ENCODE results near the gene DIRAS1.
"Not testable (repeated sequence)": the region's sequence is repeated elsewhere in the genome, so short reads cannot be mapped to it uniquely, and the experiment has no call there.

DIRAS1 gene

DNA sequence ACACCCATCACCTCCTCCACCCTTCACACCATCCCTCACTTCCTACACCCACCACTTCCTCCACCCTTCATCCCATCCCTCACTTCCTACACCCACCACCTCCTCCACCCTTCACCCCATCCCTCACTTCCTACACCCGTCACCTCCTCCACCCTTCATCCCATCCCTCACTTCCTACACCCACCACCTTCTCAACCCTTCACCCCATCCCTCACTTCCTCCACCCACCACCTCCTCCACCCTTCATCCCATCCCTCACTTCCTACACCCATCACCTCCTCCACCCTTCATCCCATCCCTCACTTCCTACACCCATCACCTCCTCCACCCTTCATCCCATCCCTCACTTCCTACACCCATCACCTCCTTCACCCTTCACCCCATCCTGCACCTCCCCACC is 7.1 kb downstream of the DIRAS1 start:
- in situ Hi-C loops (cut with HindIII; ENCODE audit: low sequenced_read_pairs) = not testable (repeated sequence)

DNA sequence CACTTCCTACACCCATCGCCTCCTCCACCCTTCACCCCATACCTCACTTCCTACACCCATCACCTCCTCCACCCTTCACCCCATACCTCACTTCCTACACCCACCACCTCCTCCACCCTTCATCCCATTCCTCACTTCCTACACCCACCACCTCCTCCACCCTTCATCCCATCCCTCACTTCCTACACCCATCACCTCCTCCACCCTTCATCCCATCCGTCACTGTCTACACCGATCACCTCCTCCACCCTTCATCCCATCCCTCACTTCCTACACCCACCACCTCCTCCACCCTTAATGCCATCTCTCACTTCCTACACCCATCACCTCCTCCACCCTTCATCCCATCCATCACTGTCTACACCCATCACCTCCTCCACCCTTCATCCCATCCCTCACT is 8.0 kb downstream of the DIRAS1 start:
- in situ Hi-C loops (cut with HindIII; ENCODE audit: low sequenced_read_pairs) = not testable (repeated sequence)

DNA sequence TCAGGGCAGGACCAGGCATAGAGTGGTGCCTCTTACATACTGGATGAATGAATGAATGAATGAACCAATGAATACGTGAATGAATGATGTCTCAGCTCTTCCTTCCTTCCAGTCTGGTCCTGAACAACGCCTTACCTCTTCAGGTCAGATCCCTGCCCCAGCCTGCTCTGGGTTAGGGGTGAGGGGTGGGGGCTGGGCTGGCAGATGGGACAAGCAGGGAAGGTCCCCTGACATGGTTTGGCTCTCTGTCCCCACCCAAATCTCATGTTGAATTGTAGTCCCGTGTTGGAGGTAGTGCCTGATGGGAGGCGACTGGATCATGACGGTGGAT is 9.3 kb downstream of the DIRAS1 start:
- in situ Hi-C loops (cut with HindIII; ENCODE audit: low sequenced_read_pairs) = no loop called here

DNA sequence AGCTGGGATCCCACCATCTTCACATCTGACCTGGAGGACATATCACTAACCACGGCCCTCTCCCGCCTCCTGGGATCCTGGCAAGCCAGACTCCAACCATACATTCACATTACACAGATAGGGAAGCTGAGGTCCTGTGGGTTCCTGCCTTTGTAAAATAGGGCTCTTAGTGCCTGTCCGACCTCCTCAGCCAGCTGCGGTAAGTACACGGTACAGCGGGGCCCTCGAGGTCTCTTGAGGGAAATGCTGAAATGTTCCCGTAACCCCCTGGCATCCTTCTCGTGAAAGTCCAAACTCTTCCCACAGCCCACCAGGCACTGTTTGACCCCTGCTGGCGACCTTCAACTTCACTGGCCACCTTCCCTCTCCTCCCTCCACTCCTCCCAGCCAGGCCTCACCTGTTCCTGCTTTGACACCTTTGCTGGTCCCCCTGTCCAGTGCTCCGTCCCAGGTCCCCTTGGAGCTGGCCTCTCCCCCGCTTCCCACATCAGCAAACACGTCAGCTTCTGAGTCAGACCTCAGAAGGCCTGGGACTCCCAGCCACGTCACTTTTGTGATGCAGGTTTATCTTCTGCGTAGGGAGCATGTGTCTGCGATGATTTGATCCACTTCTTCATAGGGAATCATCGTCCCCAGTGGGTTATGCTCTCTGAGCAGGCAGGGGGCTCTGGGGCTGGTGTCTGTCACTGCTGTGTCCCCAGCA is 9.8 kb downstream of the DIRAS1 start:
- in situ Hi-C loops (cut with HindIII; ENCODE audit: low sequenced_read_pairs) = no loop called here

DNA sequence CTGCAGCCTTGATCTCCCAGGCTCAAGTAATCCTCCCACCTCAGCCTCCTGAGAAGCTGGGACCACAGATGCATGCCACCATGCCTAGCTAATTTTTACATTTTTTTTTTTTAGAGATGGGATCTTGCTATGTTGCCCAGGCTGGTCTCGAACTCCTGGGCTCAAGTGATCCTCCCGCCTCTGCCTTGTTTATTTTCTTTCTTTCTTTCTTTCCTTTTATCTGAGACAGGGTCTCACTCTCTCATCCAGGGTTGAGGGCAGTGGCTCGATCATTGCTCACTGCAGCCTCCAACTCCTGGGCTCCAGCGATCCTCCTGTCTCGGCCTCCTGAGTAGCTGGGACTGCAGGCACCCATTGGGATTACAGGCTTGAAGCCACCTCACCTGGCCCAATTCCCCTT is 14.9 kb downstream of the DIRAS1 start:
- in situ Hi-C loops (cut with HindIII; ENCODE audit: low sequenced_read_pairs) = no loop called here

DNA sequence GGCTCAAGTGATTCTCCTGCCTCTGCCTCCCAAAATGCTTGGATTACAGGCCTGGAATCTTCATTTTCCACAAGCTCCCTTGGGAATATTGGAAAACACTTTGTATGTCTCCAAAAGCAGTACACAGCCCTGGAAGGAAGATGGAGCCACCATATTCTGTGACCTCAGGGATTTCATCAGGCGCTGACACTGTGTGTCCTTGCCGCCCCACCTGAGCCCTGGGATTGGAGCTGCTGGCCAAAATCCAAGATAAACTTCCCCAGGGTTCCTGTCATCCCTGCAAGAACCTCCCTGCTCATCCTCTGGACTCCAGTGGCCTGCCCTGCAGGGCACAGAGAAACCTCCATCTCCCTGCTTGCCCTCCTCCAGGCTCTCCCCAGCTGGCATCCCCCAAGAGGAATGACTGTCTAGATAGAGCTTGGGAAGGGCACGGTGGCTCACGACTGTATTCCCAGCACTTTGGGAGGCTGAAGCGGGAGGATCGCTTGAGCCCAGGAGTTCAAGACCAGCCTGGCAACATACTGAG is 17.4 kb downstream of the DIRAS1 start:
- in situ Hi-C loops (cut with HindIII; ENCODE audit: low sequenced_read_pairs) = no loop called here

DNA sequence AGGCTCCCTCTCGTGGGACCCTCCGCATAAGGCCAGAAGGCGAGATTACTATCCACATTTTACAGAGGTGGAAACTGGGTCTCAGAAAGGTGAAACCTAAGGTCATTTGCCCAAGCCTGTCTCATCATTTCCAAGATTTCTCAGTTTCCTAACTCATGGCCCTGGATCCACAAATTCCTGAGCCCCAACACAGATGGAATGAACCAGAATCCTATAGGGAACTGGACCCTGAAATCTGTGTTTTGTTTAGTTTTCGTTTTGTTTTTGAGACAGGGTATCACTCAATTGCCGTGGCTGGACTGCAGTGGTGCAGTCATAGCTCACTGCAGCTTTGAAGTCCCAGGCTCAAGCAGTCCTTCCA is 18.1 kb downstream of the DIRAS1 start:
- in situ Hi-C loops (cut with HindIII; ENCODE audit: low sequenced_read_pairs) = no loop called here

DNA sequence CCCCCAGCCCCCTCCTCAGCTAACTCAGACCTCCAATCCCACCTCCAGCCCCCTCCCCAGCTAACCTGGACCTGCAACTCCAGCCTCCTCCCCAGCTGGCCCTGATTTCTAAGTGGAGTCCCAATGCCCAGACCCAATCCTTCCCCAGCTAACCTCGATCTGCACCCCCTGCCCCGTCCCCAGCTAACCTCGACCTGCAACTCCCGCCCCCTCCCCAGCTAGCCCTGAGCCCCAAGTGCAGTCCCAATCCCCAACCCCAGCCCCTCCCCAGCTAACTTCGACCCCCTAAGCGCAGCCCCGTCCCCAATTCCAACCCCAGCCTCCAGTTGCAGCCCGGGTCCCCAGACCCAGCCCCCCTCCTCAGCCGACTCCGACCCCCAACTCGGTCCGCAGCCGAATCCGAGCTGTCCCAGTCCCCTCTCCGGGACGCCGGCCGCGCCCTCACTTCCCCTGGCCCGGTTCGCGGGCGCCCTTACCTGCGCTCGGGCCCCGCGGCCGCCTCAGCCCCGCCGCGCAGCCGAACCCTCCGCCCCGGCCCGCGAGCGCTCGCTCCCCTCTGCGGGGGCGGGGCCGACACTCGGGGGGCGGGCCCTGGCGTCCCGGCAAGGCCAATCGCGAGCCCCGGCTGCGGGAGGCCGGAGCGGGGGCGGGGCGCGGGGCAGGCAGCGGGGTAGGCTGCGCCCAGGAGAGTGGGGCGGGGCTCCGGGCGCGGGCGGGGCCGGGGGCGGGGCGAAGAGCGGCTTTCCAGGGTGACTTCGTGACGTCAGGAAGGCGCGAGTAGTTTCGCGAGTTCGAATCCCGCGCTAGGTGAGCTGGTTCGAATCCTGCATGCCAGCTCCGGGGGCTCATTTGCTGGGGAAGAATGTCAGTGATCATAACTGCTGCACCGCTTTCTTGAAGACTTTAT is 18.7 kb downstream of the DIRAS1 start, which contains the start of gene GNG7:
Gene GNG7 (minus strand): TSS at position 525 of the 907 bp plus-strand sequence. CDS start 182,006 bp downstream, outside the sequence.
- in situ Hi-C loops (cut with HindIII; ENCODE audit: low sequenced_read_pairs) = no loop called here

DNA sequence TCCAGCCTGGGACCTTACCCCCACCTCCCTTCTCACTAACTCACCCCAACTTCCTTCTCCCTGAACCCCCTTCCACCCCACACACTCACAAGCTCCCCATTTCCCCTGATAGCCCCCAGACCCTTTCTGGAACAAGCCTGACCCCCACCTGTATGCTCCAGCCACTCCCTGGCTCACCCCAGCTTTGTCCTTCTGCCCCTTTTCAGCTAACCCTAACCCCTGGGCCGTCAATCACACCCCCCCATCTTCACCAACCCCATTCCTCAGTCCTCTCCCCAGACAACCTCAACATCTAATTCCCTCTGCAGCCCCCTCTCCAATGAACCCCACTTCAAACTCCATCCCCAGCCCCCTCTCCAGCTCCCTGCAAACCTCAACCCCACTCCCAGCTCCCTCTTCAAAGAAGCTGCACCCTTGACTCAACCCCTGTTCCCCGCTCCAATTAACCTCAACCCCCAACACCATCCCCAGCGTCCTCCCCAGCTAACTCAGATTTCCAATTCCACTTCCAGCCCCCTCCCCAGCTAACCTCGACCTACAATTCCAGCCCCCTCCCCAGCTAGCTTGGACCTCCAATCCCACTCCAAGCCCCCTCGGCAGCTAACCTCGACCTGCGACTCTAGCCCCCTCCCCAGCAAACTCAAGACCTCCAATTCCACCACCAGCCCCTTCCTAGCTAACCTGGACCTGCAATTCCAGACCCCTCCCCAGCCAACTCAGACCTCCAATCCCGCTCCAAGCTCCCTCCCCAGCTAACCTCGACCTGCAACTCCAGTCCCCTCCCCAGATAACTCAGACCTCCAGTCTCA is 19.6 kb downstream of the DIRAS1 start:
- in situ Hi-C loops (cut with HindIII; ENCODE audit: low sequenced_read_pairs) = no loop called here

DNA sequence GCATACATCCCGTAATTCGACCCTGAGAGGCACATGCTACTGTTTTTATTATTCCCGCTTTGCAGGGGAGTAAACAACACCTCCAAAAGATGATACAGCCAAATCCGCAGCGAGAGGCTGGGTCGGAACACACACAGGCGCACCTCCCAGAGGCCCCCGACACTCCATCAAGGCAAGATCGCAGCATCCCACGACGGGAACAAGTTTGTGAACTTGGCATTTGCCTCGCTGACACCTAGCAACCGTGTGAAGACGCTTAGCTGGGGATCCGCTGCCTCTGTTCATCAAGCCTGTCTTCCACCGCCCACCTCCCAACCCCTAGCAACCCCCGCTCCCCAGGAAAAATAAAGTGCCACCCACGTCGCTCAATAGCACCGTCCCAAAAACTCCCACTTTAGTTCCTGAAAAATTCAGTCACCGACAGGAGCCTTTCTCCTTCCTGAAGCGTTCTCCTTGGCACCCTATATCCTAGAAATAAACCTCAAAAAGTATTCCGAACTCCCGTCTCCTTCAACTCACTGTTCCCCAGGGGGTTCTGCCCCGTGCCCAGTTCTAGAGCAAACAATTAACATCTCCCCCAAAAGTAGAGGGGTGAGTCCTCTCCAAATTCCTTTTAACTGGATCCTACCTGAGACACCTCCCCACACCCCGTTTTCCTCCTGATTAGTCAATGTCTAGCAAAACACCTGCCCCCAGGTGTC is 20.4 kb downstream of the DIRAS1 start:
- in situ Hi-C loops (cut with HindIII; ENCODE audit: low sequenced_read_pairs) = no loop called here

DNA sequence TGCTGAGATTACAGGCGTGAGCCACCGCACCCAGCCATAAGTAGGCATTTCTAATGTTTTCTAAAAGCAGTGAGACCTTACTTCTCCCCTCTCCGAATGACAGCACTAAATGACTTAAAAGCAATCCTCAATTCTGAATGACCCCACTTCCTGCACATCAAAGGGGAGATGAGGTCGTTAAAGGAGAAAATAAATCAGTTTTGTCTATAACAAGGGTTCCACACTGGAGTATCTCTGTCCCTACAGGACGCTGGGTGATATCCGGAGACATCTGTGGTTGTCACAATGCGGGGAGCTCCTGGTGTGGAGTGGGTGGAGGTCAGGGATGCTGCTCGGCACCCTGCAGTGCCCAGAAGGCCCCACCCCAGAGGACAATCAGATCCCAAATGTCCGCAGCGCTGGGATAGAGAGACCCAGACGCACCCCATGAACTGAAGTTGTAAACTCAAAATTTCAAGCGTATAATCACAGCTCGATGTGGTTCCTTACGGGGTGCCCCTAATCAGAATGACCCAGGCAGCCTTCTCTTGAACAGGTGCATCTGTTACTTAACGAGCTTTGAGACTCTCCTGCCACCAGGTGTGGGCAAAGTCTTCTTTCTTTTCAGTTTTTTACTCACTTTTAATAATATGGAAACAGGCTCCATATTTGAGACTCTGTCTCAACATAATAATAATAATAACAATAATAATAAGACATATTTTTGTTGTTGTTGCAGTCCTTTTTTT is 21.6 kb downstream of the DIRAS1 start:
- in situ Hi-C loops (cut with HindIII; ENCODE audit: low sequenced_read_pairs) = no loop called here

DNA sequence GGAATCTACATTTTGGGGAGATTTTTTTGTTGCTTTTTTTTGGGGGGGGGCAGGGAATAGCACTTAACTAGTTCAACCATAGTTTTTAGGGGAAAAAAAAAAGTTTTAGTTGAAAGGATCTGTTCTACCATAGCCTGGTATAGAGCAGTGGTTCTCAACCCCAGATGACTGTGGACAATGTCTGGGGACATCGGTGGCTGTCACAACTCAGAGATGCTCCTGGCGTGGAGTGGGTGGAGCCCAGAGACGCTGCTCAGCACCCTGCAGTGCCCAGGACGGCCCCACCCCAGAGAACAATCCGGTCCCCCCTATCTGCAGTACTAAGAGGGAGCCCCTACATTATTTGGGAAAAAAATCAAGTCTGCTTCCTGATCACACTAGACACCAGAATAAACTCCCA is 27.0 kb downstream of the DIRAS1 start:
- in situ Hi-C loops (cut with HindIII; ENCODE audit: low sequenced_read_pairs) = no loop called here

DNA sequence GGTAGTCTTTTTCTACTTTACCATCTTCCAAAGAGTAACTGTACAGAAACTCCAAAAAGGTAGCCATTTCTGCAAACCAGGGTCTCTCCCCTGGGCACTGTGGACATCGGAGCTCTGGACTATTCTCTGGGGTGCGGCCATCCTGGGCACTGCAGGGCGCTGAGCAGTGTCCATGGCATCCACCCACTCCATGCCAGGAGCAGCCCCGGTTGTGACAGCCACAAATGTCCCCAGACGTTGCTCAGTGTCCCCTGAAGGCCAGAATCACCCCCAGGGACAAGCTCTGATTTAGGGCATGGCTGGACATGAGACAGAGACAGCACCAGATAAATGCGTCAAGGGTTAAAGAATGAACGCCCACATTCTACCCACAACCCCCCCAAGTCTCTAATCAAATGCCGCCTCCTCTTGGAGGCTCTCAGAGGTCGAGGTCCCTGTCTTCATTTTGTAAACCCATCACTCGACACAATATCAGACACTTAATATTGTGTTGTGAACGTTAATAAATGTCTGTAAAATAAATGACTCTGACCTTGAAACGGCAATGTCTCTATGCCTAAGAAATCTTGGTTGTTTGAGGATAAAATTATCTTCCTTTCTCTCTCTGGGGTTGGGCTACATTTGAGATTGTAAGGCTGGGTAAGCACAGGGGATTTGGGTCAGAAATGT is 27.5 kb downstream of the DIRAS1 start:
- in situ Hi-C loops (cut with HindIII; ENCODE audit: low sequenced_read_pairs) = no loop called here

DNA sequence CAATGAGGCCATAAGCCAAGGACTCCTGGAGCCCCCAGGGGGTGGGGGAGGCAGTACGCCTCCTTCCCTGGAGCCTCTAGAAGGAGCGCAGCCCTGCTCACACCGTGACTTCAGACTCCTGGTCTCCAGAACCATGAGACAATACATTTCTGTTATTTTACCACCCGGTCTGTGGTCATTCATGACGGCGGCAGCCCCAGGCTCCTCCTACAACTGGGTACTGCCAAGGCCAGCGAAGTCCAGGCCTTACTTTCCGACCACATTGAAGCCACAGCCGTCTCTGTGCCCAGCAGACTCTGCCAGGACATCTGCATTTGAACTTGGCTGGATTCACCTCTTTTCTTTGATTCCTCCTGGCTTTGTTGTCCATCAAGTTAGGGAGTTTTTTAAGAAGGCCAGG is 29.2 kb downstream of the DIRAS1 start:
- in situ Hi-C loops (cut with HindIII; ENCODE audit: low sequenced_read_pairs) = no loop called here

DNA sequence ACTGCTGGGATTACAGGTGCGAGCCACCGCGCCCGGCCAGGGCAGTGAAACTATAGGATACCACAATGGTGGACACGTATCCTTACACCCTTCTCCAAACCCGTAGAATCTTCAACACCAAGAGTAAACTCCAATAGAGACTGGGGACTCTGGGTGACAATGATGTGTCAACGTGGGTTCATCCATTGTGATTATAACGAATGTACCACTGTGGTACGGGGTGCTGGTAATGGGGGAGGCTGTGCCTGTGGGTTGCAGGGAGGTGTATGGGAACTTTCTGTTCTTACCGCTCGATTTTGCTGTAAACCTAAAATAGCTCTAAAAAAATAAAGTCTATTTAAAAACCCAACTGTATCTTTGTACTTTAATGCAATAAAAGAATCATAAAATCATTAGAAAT is 30.3 kb downstream of the DIRAS1 start:
- in situ Hi-C loops (cut with HindIII; ENCODE audit: low sequenced_read_pairs) = no loop called here

DNA sequence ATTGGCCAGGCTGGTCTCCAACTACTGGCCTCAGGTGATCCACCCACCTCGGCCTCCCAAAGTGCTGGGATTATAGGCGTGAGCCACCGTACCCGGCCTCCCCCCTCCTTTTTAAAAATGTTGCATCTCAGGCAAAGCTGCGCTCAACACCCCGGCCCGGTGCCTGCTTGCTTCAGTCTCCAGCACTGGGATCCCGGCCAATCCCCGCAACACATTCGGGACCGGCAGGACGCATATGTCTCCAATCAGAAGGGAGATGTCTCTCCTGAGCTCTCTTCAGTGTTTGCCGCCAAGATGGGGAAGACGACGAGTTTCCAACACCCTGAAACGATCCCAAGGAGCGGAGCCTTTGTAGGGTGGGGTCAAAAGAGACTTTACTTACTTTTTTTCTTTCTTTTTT is 34.8 kb downstream of the DIRAS1 start:
- in situ Hi-C loops (cut with HindIII; ENCODE audit: low sequenced_read_pairs) = no loop called here

DNA sequence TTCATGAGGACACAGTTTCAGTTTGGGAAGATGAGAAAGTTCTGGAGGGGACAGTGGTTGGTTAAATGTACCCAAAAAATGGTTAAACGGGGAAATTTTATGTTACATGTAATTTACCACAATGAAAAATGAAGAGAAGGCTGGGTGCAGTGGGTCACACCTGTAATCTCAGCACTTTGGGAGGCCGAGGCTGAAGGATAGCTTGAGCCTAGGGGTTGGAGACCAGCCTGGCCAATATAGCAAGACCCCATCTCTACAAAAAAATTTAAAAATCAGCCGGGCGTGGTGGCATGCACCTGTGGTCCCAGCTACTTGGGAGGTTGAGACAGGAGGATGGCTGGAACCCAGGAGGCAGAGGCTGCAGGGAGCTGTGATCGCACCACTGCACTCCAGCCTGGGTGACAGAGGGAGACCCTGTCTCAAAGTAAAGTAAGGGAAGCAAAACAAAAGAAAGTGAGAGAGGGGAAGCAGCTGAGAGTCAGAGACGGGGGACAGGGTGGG is 35.9 kb downstream of the DIRAS1 start:
- in situ Hi-C loops (cut with HindIII; ENCODE audit: low sequenced_read_pairs) = no loop called here

DNA sequence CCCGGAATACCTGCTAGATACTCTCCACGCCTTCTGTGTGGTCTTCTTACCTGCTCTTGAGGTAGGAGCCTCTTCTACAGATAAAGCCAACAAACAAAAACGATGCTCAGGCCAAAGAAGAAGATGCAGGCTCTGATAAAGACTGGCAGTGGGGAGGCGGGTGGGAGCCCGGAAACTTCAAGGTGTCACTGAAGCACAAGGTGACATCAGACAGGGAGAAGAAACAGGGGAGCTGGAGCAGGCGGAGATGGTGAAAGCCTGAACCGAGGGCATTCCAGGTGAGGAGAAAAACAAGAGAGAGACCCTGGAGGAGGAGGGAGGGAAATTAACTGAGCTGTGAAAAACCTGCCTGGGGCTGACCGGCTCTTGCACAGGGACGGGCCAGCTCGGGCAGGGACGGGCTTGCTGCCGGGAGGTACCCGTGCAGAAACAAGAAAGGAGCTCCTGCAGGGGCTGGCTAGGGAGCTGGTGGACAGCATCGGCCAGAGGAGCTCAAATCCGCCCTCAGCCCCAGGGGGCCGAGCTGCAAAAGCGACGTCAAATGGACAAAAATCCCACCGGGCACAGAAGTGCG is 37.7 kb downstream of the DIRAS1 start:
- in situ Hi-C loops (cut with HindIII; ENCODE audit: low sequenced_read_pairs) = no loop called here

DNA sequence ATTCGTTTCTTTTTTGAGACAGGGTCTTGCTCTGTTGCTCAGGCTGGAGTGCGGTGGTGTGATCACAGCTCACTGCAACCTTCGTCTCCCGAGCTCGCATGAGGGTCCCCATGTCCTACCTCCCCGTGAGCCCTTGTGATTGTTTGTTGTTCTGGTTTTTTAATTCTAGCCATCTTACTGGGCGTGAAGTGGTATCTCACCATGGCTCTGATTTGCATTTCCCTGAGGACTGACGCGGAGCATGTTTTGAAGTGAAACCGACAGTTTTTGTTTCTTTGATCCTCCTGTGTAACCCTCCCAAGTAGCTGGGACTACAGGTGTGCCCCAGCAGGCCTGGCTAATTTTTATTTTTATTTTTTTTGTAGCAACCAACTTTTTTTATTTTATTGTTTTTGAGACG is 40.4 kb downstream of the DIRAS1 start:
- in situ Hi-C loops (cut with HindIII; ENCODE audit: low sequenced_read_pairs) = no loop called here

Measured in DLD1 (cell line).